ENCODE results near the gene KCTD3.
A peak's percentile ranks its signal among the peaks of the same experiment; 100 is the strongest.

Gene KCTD3

GRCh38 chr1:215606036-215606435 is 38.9 kb downstream of the KCTD3 start:
- Histone ChIP-seq H2AFZ (ENCODE audit: low read length, unreplicated experiment) (no peak overlapping the region), H3K27me3 (ENCODE audit: insufficient read depth, low read length) (no peaks in the 10 kb centered on the region), H3K4me1 (ENCODE audit: control insufficient read depth, insufficient read depth, low read length, unreplicated experiment) (peaks cover 9% of the 10 kb centered on the region), H3K79me2 (ENCODE audit: control insufficient read depth, insufficient read depth, low read length, unreplicated experiment) (no peaks in the 10 kb centered on the region), H3K27ac (ENCODE audit: low read depth, low read length) (no peak overlapping the region), H3K36me3 (ENCODE audit: insufficient read depth, low read length) (peaks cover 12% of the 10 kb centered on the region; the same call in 1 of the 2 replicates), H3K4me3 (ENCODE audit: low read depth, low read length) (no peak overlapping the region)

DNA sequence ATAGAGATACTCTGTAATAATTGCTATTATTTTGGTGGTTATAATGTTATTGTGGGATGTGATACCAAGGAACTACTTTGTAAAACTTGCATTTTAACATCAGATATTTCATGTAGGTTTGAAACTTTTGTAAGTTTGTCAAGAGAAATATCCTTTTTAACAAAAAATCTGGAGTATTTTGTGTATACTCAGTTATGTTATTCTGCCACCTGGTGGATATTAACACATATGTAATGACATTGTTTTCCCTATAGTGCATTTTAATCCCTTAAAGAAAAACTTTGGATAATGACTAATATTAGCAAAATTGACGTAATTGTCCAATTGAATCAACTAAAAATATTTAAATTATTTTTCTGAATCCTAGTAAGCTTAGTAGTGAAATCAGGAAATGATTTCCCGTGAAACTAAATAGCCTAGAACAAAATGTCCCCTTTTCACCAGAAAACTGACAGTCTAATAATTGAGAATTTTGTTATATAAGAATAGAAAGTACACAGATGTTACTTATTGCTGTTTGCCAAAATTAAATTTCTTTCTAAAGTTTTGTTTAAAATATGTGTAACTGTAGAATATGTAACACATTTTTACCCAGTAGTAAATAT is 39.6 kb downstream of the KCTD3 start:
- no peaks in the 10 kb centered on the region for H3K79me2 ChIP-seq (ENCODE audit: control insufficient read depth, insufficient read depth, low read length, unreplicated experiment)
- peaks cover 12% of the 10 kb centered on the region; the same call in 1 of the 2 replicates for H3K36me3 ChIP-seq (ENCODE audit: insufficient read depth, low read length)

DNA sequence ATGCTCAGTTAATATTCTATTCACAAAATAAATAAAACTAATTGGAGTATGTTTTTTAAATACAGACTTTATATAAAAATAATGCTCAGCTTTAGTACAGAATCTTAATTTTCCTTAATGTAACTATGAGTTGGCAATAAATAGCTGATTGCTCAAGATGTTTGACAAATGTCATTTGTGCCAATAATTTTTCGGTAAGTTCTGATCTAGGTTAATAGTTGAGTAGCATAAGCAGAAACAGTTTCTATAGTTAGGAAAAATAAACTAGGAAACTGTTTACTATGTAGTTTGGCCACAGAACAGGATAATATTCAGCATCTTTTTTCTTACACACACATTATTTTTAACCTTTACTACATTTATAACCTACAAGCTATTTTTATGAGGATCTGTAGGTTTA is 40.3 kb downstream of the KCTD3 start:
- H3K27ac ChIP-seq (ENCODE audit: low read depth, low read length): no peak overlapping the region
- peaks cover 16% of the 10 kb centered on the region for H3K36me3 ChIP-seq (ENCODE audit: insufficient read depth, low read length)
- no peak overlapping the region for H3K4me3 ChIP-seq (ENCODE audit: low read depth, low read length)
- no peaks in the 10 kb centered on the region for H3K27me3 ChIP-seq (ENCODE audit: insufficient read depth, low read length)
- no peaks in the 10 kb centered on the region for H3K79me2 ChIP-seq (ENCODE audit: control insufficient read depth, insufficient read depth, low read length, unreplicated experiment)
- H3K4me1 ChIP-seq (ENCODE audit: control insufficient read depth, insufficient read depth, low read length, unreplicated experiment): peaks cover 9% of the 10 kb centered on the region
- H2AFZ ChIP-seq (ENCODE audit: low read length, unreplicated experiment): no peak overlapping the region

More for the DNA sequence above, 39.6 kb downstream of the KCTD3 start:
- H3K27ac ChIP-seq (ENCODE audit: low read depth, low read length): no peak overlapping the region
- H2AFZ ChIP-seq (ENCODE audit: low read length, unreplicated experiment): no peak overlapping the region
- H3K4me3 ChIP-seq (ENCODE audit: low read depth, low read length): no peak overlapping the region
- no peaks in the 10 kb centered on the region for H3K27me3 ChIP-seq (ENCODE audit: insufficient read depth, low read length)
- peaks cover 9% of the 10 kb centered on the region for H3K4me1 ChIP-seq (ENCODE audit: control insufficient read depth, insufficient read depth, low read length, unreplicated experiment)

GRCh38 chr1:215608646-215609045 is 41.5 kb downstream of the KCTD3 start:
- Histone ChIP-seq H3K79me2 (ENCODE audit: control insufficient read depth, insufficient read depth, low read length, unreplicated experiment) (peaks cover 6% of the 10 kb centered on the region), H3K27me3 (ENCODE audit: insufficient read depth, low read length) (no peaks in the 10 kb centered on the region), H2AFZ (ENCODE audit: low read length, unreplicated experiment) (no peak overlapping the region), H3K27ac (ENCODE audit: low read depth, low read length) (no peak overlapping the region), H3K4me3 (ENCODE audit: low read depth, low read length) (no peak overlapping the region), H3K36me3 (ENCODE audit: insufficient read depth, low read length) (peaks cover 26% of the 10 kb centered on the region), H3K4me1 (ENCODE audit: control insufficient read depth, insufficient read depth, low read length, unreplicated experiment) (no peaks in the 10 kb centered on the region)

- Histone ChIP-seq H3K4me3 (ENCODE audit: low read depth, low read length) (no peak overlapping the region), H3K4me1 (ENCODE audit: control insufficient read depth, insufficient read depth, low read length, unreplicated experiment) (no peaks in the 10 kb centered on the region), H3K79me2 (ENCODE audit: control insufficient read depth, insufficient read depth, low read length, unreplicated experiment) (peaks cover 8% of the 10 kb centered on the region), H3K27me3 (ENCODE audit: insufficient read depth, low read length) (no peaks in the 10 kb centered on the region), H3K36me3 (ENCODE audit: insufficient read depth, low read length) (peaks cover 30% of the 10 kb centered on the region), H2AFZ (ENCODE audit: low read length, unreplicated experiment) (no peak overlapping the region), H3K27ac (ENCODE audit: low read depth, low read length) (no peak overlapping the region)
Observed at GRCh38 chr1:215612391-215612790, 45.3 kb downstream of the KCTD3 start.

GRCh38 chr1:215617979-215618378 is 50.9 kb downstream of the KCTD3 start:
- H3K27me3 ChIP-seq (ENCODE audit: insufficient read depth, low read length): no peaks in the 10 kb centered on the region
- H3K36me3 ChIP-seq (ENCODE audit: insufficient read depth, low read length): peaks cover 23% of the 10 kb centered on the region
- no peak overlapping the region for H3K27ac ChIP-seq (ENCODE audit: low read depth, low read length)
- no peak overlapping the region for H2AFZ ChIP-seq (ENCODE audit: low read length, unreplicated experiment)
- H3K4me1 ChIP-seq (ENCODE audit: control insufficient read depth, insufficient read depth, low read length, unreplicated experiment): no peaks in the 10 kb centered on the region
- H3K4me3 ChIP-seq (ENCODE audit: low read depth, low read length): no peak overlapping the region
- H3K79me2 ChIP-seq (ENCODE audit: control insufficient read depth, insufficient read depth, low read length, unreplicated experiment): peaks cover 8% of the 10 kb centered on the region

GRCh38 chr1:215623162-215623561 is 56.1 kb downstream of the KCTD3 start:
- Histone ChIP-seq H2AFZ (ENCODE audit: low read length, unreplicated experiment) (no peak overlapping the region), H3K4me1 (ENCODE audit: control insufficient read depth, insufficient read depth, low read length, unreplicated experiment) (no peaks in the 10 kb centered on the region), H3K79me2 (ENCODE audit: control insufficient read depth, insufficient read depth, low read length, unreplicated experiment) (no peaks in the 10 kb centered on the region), H3K4me3 (ENCODE audit: low read depth, low read length) (no peak overlapping the region), H3K36me3 (ENCODE audit: insufficient read depth, low read length) (peaks cover 17% of the 10 kb centered on the region), H3K27me3 (ENCODE audit: insufficient read depth, low read length) (no peaks in the 10 kb centered on the region), H3K27ac (ENCODE audit: low read depth, low read length) (no peak overlapping the region)

GRCh38 chr1:215625949-215626348 is 58.8 kb downstream of the KCTD3 start:
- H3K4me3 ChIP-seq (ENCODE audit: low read depth, low read length): no peak overlapping the region
- 0 out of 2 replicates have a peak, but pooled peaks cover 9% of the 10 kb centered on the region for H3K36me3 ChIP-seq (ENCODE audit: insufficient read depth, low read length)
- H3K27me3 ChIP-seq (ENCODE audit: insufficient read depth, low read length): no peaks in the 10 kb centered on the region
- H3K27ac ChIP-seq (ENCODE audit: low read depth, low read length): no peak overlapping the region
- no peaks in the 10 kb centered on the region for H3K79me2 ChIP-seq (ENCODE audit: control insufficient read depth, insufficient read depth, low read length, unreplicated experiment)
- no peak overlapping the region for H2AFZ ChIP-seq (ENCODE audit: low read length, unreplicated experiment)
- no peaks in the 10 kb centered on the region for H3K4me1 ChIP-seq (ENCODE audit: control insufficient read depth, insufficient read depth, low read length, unreplicated experiment)

- Histone ChIP-seq H3K79me2 (ENCODE audit: control insufficient read depth, insufficient read depth, low read length, unreplicated experiment) (no peaks in the 10 kb centered on the region), H3K4me3 (ENCODE audit: low read depth, low read length) (no peak overlapping the region), H3K36me3 (ENCODE audit: insufficient read depth, low read length) (no peaks in the 10 kb centered on the region), H3K4me1 (ENCODE audit: control insufficient read depth, insufficient read depth, low read length, unreplicated experiment) (peaks cover 4% of the 10 kb centered on the region), H3K27ac (ENCODE audit: low read depth, low read length) (no peak overlapping the region), H3K27me3 (ENCODE audit: insufficient read depth, low read length) (no peaks in the 10 kb centered on the region), H2AFZ (ENCODE audit: low read length, unreplicated experiment) (no peak overlapping the region)
Observed at GRCh38 chr1:215631040-215631439, 63.9 kb downstream of the KCTD3 start.

GRCh38 chr1:215631489-215631888 is 64.4 kb downstream of the KCTD3 start:
- H3K27ac ChIP-seq (ENCODE audit: low read depth, low read length): no peak overlapping the region
- no peaks in the 10 kb centered on the region for H3K36me3 ChIP-seq (ENCODE audit: insufficient read depth, low read length)
- no peak overlapping the region for H3K4me3 ChIP-seq (ENCODE audit: low read depth, low read length)
- H2AFZ ChIP-seq (ENCODE audit: low read length, unreplicated experiment): no peak overlapping the region
- peaks cover 9% of the 10 kb centered on the region for H3K4me1 ChIP-seq (ENCODE audit: control insufficient read depth, insufficient read depth, low read length, unreplicated experiment)
- no peaks in the 10 kb centered on the region for H3K79me2 ChIP-seq (ENCODE audit: control insufficient read depth, insufficient read depth, low read length, unreplicated experiment)
- no peaks in the 10 kb centered on the region for H3K27me3 ChIP-seq (ENCODE audit: insufficient read depth, low read length)

- Histone ChIP-seq H3K27me3 (ENCODE audit: insufficient read depth, low read length) (no peaks in the 10 kb centered on the region), H3K27ac (ENCODE audit: low read depth, low read length) (no peak overlapping the region), H3K36me3 (ENCODE audit: insufficient read depth, low read length) (no peaks in the 10 kb centered on the region), H2AFZ (ENCODE audit: low read length, unreplicated experiment) (peak overlapping the region; percentile 98), H3K4me1 (ENCODE audit: control insufficient read depth, insufficient read depth, low read length, unreplicated experiment) (peaks cover 18% of the 10 kb centered on the region), H3K79me2 (ENCODE audit: control insufficient read depth, insufficient read depth, low read length, unreplicated experiment) (no peaks in the 10 kb centered on the region), H3K4me3 (ENCODE audit: low read depth, low read length) (no peak overlapping the region)
Observed at GRCh38 chr1:215635827-215636226, 68.7 kb downstream of the KCTD3 start.

All from ACC112 (cell line).